ENCODE measurements around the gene SLC25A10.

SLC25A10 gene

GRCh38 chr17:81687770-81688541, 24.1 kb upstream of the SLC25A10 start:
- no peak for DNase-seq

- no peak for DNase-seq
Observed at GRCh38 chr17:81688616-81689015, 23.5 kb upstream of the SLC25A10 start.

GRCh38 chr17:81690066-81690465, 22.0 kb upstream of the SLC25A10 start:
- DNase-seq: no peak

- no peak for DNase-seq
Observed at GRCh38 chr17:81690549-81690948, 21.5 kb upstream of the SLC25A10 start.

GRCh38 chr17:81691196-81691595, 20.9 kb upstream of the SLC25A10 start:
- no peak for DNase-seq

- DNase-seq: no peak
Observed at GRCh38 chr17:81691608-81692007, 20.5 kb upstream of the SLC25A10 start.

GRCh38 chr17:81693509-81694210, 18.4 kb upstream of the SLC25A10 start:
- DNase-seq: no peak

GRCh38 chr17:81694810-81695209, 17.3 kb upstream of the SLC25A10 start:
- DNase-seq: no peak

- no peak for DNase-seq
Observed at GRCh38 chr17:81695211-81695610, 16.9 kb upstream of the SLC25A10 start.

- no peak for DNase-seq
Observed at GRCh38 chr17:81695801-81696200, 16.3 kb upstream of the SLC25A10 start.

- no peak for DNase-seq
Observed at GRCh38 chr17:81696218-81696941, 15.7 kb upstream of the SLC25A10 start.

GRCh38 chr17:81697261-81698044, 14.6 kb upstream of the SLC25A10 start:
- DNase-seq: no peak

- DNase-seq: no peak
Observed at GRCh38 chr17:81700353-81701287, 11.5 kb upstream of the SLC25A10 start.

- DNase-seq: no peak
Observed at GRCh38 chr17:81701288-81702071, 10.6 kb upstream of the SLC25A10 start.

- DNase-seq: peak; percentile 95
Observed at GRCh38 chr17:81702934-81703746, 8.9 kb upstream of the SLC25A10 start, which contains the start of gene MRPL12. Gene MRPL12, plus strand, starts transcription at chr17:81703367. Its CDS starts 135 bp downstream, at chr17:81703502.

GRCh38 chr17:81703747-81704654, 8.1 kb upstream of the SLC25A10 start:
- DNase-seq: no peak

- DNase-seq: no peak
Observed at GRCh38 chr17:81705518-81706231, 6.4 kb upstream of the SLC25A10 start.

- no peak for DNase-seq
Observed at GRCh38 chr17:81706232-81706611, 5.9 kb upstream of the SLC25A10 start.

Measured in NCI-H510A treated with DMSO at 0.1 percent for 48 hours (cell line).